CD4-positive, alpha-beta T cell (primary cell): ENCODE results near the gene PNLIPRP2. TPM values are rescaled to one million over a fixed set of nuclear protein-coding genes. Genes with fewer than 3 reads are reported as not detected.

Source experiments
- ATAC-seq: fragments of 200-7000 bp; cut with Tn5 transposase; one replicate; pipeline ENCODE4 v1.10.0; 2022; ENCODE audit warnings: mild to moderate bottlenecking; ENCODE audit not compliant: poor library complexity
- CTCF ChIA-PET: fragments of 350-600 bp; sonication (Branson Sonifier 250); formaldehyde crosslinking; loops from one replicate; lab custom pipeline; 2021; ENCODE audit warnings: antibody characterized with exemption, inconsistent platforms; lab: Charles Lee
- POLR2A ChIA-PET: fragments of 350-600 bp; sonication (Branson Sonifier 250); formaldehyde crosslinking; loops from one replicate; lab custom pipeline; 2021; ENCODE audit warnings: antibody characterized with exemption, inconsistent platforms; lab: Charles Lee
- DNase-seq, 14 experiments: peaks; one replicate each; pipeline ENCODE4 v3.0.0-alpha.2; 2013 to 2020; ENCODE audit warnings: mixed read lengths in 2 of 14
- H3K27ac ChIP-seq, 2 donors: one replicate each; pipeline versions ENCODE4 v1.5.1 to v1.7.0; 2013; ENCODE audit warnings: low read length in 2 of 2, low read depth in 1 of 2, mild to moderate bottlenecking in 1 of 2
- H3K27me3 ChIP-seq, 2 experiments: 1 replicate in 1 of 2; 2 replicates in 1 of 2; pipeline versions ENCODE4 v1.6.1 to v1.7.0; 2013; ENCODE audit warnings: low read length in 2 of 2, control low read depth in 1 of 2, mild to moderate bottlenecking in 1 of 2, moderate library complexity in 1 of 2; ENCODE audit not compliant: insufficient read depth in 2 of 2, control insufficient read depth in 1 of 2
- H3K36me3 ChIP-seq: one replicate; pipeline ENCODE4 v1.6.1; 2013; ENCODE audit warnings: low read length, control low read depth; ENCODE audit not compliant: insufficient read depth
- H3K4me1 ChIP-seq: one replicate; pipeline ENCODE4 v1.6.1; 2013; ENCODE audit warnings: low read length, control low read depth; ENCODE audit not compliant: insufficient read depth
- H3K4me3 ChIP-seq: one replicate; pipeline ENCODE4 v1.5.1; 2013; ENCODE audit warnings: mild to moderate bottlenecking, low read length, moderate library complexity
- H3K9me3 ChIP-seq, 2 experiments: 1 replicate in 1 of 2; 2 replicates in 1 of 2; pipeline versions ENCODE4 v1.6.1 to v1.7.0; 2013; ENCODE audit warnings: low read length in 2 of 2, mild to moderate bottlenecking in 2 of 2, control low read depth in 1 of 2, moderate library complexity in 1 of 2; ENCODE audit not compliant: control insufficient read depth in 1 of 2, insufficient read depth in 1 of 2
- H3K27ac Mint-ChIP-seq: one replicate; pipeline ENCODE4 v1.8.0; 2020; ENCODE audit warnings: mixed read lengths
- H3K27me3 Mint-ChIP-seq: one replicate; pipeline ENCODE4 v1.8.0; 2021; ENCODE audit warnings: mixed read lengths
- H3K36me3 Mint-ChIP-seq: one replicate; pipeline ENCODE4 v1.8.0; 2021; ENCODE audit warnings: low read depth, mixed read lengths
- H3K4me1 Mint-ChIP-seq: one replicate; pipeline ENCODE4 v1.8.0; 2021; ENCODE audit warnings: low read depth, mixed read lengths
- H3K4me3 Mint-ChIP-seq: one replicate; pipeline ENCODE4 v1.8.0; 2020; ENCODE audit warnings: mild to moderate bottlenecking, mixed read lengths
- H3K9me3 Mint-ChIP-seq: one replicate; pipeline ENCODE4 v1.8.0; 2020; ENCODE audit warnings: mixed read lengths
- CTCF ChIP-seq: fragments of 200-600 bp; IDR thresholded peaks from one replicate; pipeline ENCODE4 v1.8.0; 2022; ENCODE audit warnings: antibody characterized with exemption, mild to moderate bottlenecking
- intact Hi-C, 2 experiments: fragments of 100-400 bp; cut with DNase I in 1 of 2; cut with micrococcal nuclease in 1 of 2; formaldehyde crosslinking; loops; one replicate each; pipeline versions ENCODE4 v1.15.1 to v1.9.0; 2023 to 2025; cut with DNase I, micrococcal nuclease
- total RNA-seq, 174 experiments: library from RNA in 2 of 174; stranded (reverse) in 2 of 174; gene quantifications; one replicate each; pipeline ENCODE4 v1.2.3 and lab custom pipeline; 2021 to 2026

Gene PNLIPRP2
- total RNA-seq, 2 experiments from 2014 or later = not detected

DNA sequence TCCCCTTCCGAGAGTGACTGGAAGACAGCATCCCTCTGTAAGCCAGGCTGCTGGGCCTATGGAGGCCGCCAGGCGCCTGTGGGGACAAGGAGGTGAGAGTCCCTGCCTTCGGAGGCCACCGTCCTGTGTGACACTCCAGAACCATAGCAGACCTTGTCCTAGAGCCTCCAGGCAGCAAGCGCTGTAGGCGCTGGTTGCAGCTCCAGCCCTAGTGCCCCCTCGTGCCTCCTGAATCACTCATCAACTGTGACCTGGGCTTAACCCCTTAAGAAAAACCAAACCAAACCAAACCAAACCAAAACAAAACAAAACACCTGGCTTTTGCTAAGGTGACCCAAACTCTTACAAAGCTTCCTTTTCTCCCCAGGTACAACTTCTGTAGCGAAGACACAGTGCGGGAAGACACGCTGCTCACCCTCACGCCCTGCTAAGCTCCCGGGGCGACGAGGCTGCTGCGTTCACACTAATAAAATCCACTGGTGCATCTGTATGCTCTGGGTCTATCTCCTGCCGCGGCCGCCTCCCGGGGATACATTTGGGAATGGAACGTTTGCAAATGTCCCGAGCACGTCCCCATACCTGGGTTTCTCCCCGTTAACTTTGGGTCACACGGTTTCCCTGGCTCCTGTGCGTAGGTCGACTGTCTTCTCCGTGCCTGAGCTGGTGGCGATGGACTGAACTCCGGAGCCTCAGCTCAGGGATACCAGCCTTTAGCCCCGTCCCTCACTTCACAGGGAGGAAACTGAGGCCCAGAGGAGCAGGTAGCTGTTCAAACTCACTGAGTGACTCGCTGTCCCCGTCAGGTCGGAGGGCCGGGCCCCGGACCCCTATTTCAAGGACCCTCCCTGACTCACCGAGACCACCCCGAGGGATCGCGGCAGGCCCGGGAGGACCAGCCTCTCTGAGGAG, 11.8 kb upstream of the PNLIPRP2 start:
- CTCF ChIA-PET = no interaction called here
- peaks cover 13 to 18% of the 10 kb centered on the region in 2 experiments for H3K27me3 ChIP-seq
- H3K4me1 ChIP-seq = no peaks in the 10 kb centered on the region
- H3K36me3 Mint-ChIP-seq = no peaks in the 10 kb centered on the region
- no peak overlapping the region for H3K27ac ChIP-seq
- peaks cover 48% of the 10 kb centered on the region for H3K27me3 Mint-ChIP-seq
- no peak overlapping the region for H3K4me3 Mint-ChIP-seq
- H3K27ac Mint-ChIP-seq = no peak overlapping the region
- H3K36me3 ChIP-seq = no peaks in the 10 kb centered on the region
- intact Hi-C loops = no loop called here
- H3K4me1 Mint-ChIP-seq = no peaks in the 10 kb centered on the region
- POLR2A ChIA-PET = no interaction called here
- DNase-seq (no peak), ATAC-seq (no peak)
- H3K9me3 Mint-ChIP-seq = no peaks in the 10 kb centered on the region
- no peak overlapping the region for H3K4me3 ChIP-seq
- H3K9me3 ChIP-seq = peaks cover 0 to 24% of the 10 kb centered on the region in 2 experiments
- TF ChIP-seq CTCF = no peak

GRCh38 chr10:116610443-116611152, 10.2 kb upstream of the PNLIPRP2 start:
- H3K27ac Mint-ChIP-seq = no peak overlapping the region
- ATAC-seq (no peak), DNase-seq (no peak)
- Histone ChIP-seq H3K36me3 (no peaks in the 10 kb centered on the region), H3K27ac (no peak overlapping the region), H3K9me3 (peaks cover 0 to 29% of the 10 kb centered on the region in 2 experiments), H3K4me1 (no peaks in the 10 kb centered on the region), H3K27me3 (peaks cover 13 to 18% of the 10 kb centered on the region in 2 experiments), H3K4me3 (no peak overlapping the region)
- POLR2A ChIA-PET = no interaction called here
- intact Hi-C loops = no loop called here
- H3K36me3 Mint-ChIP-seq = no peaks in the 10 kb centered on the region
- H3K4me3 Mint-ChIP-seq = no peak overlapping the region
- no peaks in the 10 kb centered on the region for H3K4me1 Mint-ChIP-seq
- CTCF ChIA-PET = no interaction called here
- H3K9me3 Mint-ChIP-seq = no peaks in the 10 kb centered on the region
- TF ChIP-seq CTCF = no peak
- H3K27me3 Mint-ChIP-seq = peaks cover 40% of the 10 kb centered on the region

DNA sequence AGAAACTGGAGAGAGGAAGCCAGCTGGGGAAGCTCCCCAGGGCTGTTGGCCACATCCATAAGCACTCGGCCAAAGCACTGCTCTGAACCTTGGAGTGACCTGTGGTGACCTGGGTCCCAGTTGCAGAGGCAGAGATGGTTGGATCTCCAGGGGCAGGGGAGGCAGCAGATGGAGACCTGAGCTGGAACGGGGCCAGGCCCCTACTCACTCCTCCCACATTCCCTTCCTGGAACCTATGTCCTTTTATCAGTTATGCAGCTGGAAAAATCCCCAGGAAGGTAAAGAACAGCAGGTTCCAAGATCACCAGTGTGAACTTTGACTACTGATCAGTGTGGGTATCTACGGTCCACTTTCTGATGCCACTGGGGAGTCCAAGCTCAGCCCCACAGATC, 9.6 kb upstream of the PNLIPRP2 start:
- Mint-ChIP-seq H3K4me3 (no peak overlapping the region), H3K27me3 (peaks cover 40% of the 10 kb centered on the region), H3K9me3 (no peaks in the 10 kb centered on the region), H3K36me3 (no peaks in the 10 kb centered on the region), H3K27ac (no peak overlapping the region), H3K4me1 (no peaks in the 10 kb centered on the region)
- Histone ChIP-seq H3K36me3 (no peaks in the 10 kb centered on the region), H3K4me1 (no peaks in the 10 kb centered on the region), H3K9me3 (peaks cover 0 to 30% of the 10 kb centered on the region in 2 experiments), H3K4me3 (no peak overlapping the region), H3K27me3 (peaks cover 13 to 16% of the 10 kb centered on the region in 2 experiments), H3K27ac (no peak overlapping the region)
- DNase-seq = no peak
- intact Hi-C loops = no loop called here
- CTCF ChIA-PET = no interaction called here
- POLR2A ChIA-PET = no interaction called here
- ATAC-seq = no peak
- no peak for TF ChIP-seq CTCF
